ENCODE results near the gene SLC22A5.
A peak's percentile ranks its signal among the peaks of the same experiment; 100 is the strongest.
"Not testable (repeated sequence)": the region's sequence is repeated elsewhere in the genome, so short reads cannot be mapped to it uniquely, and the experiment has no call there.

The SLC22A5 gene

DNA sequence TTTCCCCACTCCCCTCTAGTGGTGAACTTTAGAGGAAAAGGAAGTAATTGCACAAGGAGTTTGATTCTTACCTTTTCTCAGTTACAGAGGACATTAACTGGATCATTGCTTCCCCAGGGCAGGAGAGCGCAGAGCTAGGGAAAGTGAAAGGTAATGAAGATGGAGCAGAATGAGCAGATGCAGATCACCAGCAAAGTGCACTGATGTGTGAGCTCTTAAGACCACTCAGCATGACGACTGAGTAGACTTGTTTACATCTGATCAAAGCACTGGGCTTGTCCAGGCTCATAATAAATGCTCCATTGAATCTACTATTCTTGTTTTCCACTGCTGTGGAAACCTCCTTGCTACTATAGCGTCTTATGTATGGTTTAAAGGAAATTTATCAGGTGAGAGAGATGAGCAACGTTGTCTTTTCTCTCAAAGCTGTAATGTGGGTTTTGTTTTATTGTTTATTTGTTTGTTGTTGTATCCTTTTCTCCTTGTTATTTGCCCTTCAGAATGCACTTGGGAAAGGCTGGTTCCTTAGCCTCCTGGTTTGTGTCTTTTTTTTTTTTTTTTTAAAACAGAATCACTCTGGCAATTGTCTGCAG, 25.3 kb downstream of the SLC22A5 start:
- Histone ChIP-seq H3K4me3 (replicated peaks; ENCODE audit: low read depth, low read length) (no peak overlapping the region), H3K27me3 (replicated peaks; ENCODE audit: control insufficient read depth, insufficient read depth, low read length) (no peaks in the 10 kb centered on the region), H3K36me3 (ENCODE audit: control insufficient read depth, insufficient read depth, low read length) (no peaks in the 10 kb centered on the region)
- no peak for DNase-seq (ENCODE audit: extremely low read depth, insufficient read length)
- TF ChIP-seq, protein P1, sequence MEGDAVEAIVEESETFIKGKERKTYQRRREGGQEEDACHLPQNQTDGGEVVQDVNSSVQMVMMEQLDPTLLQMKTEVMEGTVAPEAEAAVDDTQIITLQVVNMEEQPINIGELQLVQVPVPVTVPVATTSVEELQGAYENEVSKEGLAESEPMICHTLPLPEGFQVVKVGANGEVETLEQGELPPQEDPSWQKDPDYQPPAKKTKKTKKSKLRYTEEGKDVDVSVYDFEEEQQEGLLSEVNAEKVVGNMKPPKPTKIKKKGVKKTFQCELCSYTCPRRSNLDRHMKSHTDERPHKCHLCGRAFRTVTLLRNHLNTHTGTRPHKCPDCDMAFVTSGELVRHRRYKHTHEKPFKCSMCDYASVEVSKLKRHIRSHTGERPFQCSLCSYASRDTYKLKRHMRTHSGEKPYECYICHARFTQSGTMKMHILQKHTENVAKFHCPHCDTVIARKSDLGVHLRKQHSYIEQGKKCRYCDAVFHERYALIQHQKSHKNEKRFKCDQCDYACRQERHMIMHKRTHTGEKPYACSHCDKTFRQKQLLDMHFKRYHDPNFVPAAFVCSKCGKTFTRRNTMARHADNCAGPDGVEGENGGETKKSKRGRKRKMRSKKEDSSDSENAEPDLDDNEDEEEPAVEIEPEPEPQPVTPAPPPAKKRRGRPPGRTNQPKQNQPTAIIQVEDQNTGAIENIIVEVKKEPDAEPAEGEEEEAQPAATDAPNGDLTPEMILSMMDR (IDR thresholded peaks at IDR 0.05; ENCODE audit: insufficient read depth, low read length, poor library complexity, severe bottlenecking) = peak; percentile 23

DNA sequence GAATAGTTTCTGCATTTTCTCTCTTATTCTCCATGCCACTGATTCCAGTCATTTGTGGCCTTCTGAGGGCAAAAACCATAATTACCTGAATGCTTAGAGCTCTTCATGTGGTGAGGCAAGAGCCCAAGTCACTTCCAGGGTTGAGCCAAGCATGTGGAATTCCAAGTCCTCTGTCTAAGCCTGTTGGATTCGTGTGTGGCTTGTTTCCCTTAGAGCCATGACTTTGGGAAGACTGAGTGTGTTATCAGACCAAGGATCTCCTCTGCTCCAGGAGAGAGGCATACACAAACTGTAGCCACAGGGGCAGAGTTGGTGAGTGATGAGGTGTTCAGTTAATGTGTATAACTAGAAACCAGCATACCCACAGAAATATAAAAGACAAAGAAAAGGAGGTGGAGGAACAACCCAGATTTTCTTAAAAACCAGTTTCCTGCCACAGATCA, 27.1 kb downstream of the SLC22A5 start:
- DNase-seq (ENCODE audit: extremely low read depth, insufficient read length) = no peak
- TF ChIP-seq, protein P1 (IDR thresholded peaks at IDR 0.05; ENCODE audit: insufficient read depth, low read length, poor library complexity, severe bottlenecking) = no peak
- H3K4me3 ChIP-seq (replicated peaks; ENCODE audit: low read depth, low read length) = no peak overlapping the region

DNA sequence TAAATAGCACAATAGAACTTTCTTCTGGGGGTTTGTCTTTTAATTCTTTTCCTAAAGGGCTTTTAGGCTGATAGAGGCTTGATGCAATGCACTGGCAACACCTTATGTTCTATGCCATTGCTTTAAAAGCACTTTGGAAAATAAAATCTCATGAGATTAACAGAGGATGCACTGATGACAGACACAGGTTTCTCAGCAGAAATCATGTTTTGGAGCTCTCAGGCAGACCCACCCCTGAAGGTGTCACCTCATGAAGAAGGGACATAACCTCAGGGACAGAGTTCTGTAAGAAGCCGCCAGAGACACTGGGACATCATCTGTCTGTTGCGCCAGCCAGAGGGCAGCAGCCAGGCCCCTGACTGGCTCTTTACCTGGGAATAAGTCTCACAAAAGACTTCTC, 27.7 kb downstream of the SLC22A5 start:
- TF ChIP-seq, protein P1 (IDR thresholded peaks at IDR 0.05; ENCODE audit: insufficient read depth, low read length, poor library complexity, severe bottlenecking) = no peak
- no peak for DNase-seq (ENCODE audit: extremely low read depth, insufficient read length)
- H3K36me3 ChIP-seq (ENCODE audit: control insufficient read depth, insufficient read depth, low read length) = no peaks in the 10 kb centered on the region
- H3K27me3 ChIP-seq (replicated peaks; ENCODE audit: control insufficient read depth, insufficient read depth, low read length) = no peaks in the 10 kb centered on the region
- no peak overlapping the region for H3K4me3 ChIP-seq (replicated peaks; ENCODE audit: low read depth, low read length)

More for the DNA sequence above, 27.1 kb downstream of the SLC22A5 start:
- Histone ChIP-seq H3K36me3 (ENCODE audit: control insufficient read depth, insufficient read depth, low read length) (no peaks in the 10 kb centered on the region), H3K27me3 (replicated peaks; ENCODE audit: control insufficient read depth, insufficient read depth, low read length) (no peaks in the 10 kb centered on the region)

DNA sequence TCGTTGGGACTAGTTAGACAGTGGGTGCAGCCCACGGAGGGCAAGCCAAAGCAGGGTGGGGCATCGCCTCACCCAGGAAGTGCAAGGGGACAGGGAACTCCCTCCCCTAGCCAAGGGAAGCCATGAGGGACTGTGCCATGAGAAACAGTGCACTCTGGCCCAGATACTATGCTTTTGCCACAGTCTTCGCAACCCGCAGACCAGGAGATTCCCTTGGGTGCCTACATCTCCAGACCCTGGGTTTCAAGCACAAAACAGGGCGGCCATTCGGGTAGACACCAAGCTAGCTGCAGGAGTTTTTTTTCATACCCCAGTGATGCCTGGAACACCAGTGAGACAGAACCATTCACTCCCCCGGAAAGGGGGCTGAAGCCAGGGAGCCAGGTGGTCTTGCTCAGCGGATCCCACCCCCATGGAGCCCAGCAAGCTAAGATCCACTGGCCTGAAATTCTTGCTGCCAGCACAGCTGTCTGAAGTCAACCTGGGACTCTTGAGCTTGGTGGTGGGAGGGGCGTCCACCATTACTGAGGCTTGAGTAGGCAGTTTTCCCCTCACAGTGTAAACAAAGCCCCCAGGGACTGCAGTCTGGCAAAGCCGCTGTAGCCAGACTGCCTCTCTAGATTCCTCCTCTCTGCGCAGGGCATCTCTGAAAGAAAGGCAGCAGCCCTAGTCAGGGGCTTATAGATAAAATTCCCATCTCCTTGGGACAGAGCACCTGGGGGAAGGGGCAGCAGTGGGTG, 28.6 kb downstream of the SLC22A5 start:
- DNase-seq (ENCODE audit: extremely low read depth, insufficient read length); H3K36me3 ChIP-seq (ENCODE audit: control insufficient read depth, insufficient read depth, low read length); H3K27me3 ChIP-seq (replicated peaks; ENCODE audit: control insufficient read depth, insufficient read depth, low read length); H3K4me3 ChIP-seq (replicated peaks; ENCODE audit: low read depth, low read length): not testable (repeated sequence)

DNA sequence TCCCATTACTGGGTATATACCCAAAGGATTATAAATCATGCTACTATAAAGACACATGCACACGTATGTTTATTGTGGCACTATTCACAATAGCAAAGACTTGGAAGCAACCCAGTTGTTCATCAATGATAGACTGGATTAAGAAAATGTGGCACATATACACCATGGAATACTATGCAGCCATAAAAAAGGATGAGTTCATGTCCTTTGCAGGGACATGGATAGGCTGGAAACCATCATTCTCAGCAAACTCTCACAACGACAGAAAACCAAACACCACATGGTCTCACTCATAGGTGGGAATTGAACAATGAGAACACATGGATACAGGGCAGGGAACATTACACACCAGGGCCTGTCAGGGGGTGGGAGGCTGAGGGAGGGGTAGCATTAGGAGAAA, 34.5 kb downstream of the SLC22A5 start:
- not testable (repeated sequence) for H3K4me3 ChIP-seq (replicated peaks; ENCODE audit: low read depth, low read length); H3K36me3 ChIP-seq (ENCODE audit: control insufficient read depth, insufficient read depth, low read length); H3K27me3 ChIP-seq (replicated peaks; ENCODE audit: control insufficient read depth, insufficient read depth, low read length); DNase-seq (ENCODE audit: extremely low read depth, insufficient read length)

DNA sequence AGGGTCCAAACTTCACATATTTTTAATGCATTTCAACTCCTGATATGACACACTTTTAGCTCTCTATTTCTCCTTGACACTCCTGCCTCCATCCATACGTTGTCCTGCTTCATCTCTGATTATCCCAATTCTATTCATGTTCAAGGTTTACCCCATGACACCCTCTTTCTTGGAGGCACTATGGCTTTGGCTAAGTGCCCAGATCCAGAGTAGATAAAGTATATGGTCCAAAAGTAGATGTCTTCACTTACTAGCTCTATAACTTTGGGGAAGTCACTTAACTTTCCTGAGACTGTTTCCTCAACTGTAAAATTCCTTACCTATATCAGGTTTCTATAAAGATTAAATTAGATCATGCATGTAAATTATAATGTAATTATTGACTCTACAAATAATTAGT, 36.1 kb downstream of the SLC22A5 start:
- no peak for DNase-seq (ENCODE audit: extremely low read depth, insufficient read length)
- no peak overlapping the region for H3K4me3 ChIP-seq (replicated peaks; ENCODE audit: low read depth, low read length)
- no peaks in the 10 kb centered on the region for H3K27me3 ChIP-seq (replicated peaks; ENCODE audit: control insufficient read depth, insufficient read depth, low read length)
- TF ChIP-seq, protein P1 (IDR thresholded peaks at IDR 0.05; ENCODE audit: insufficient read depth, low read length, poor library complexity, severe bottlenecking) = no peak
- no peaks in the 10 kb centered on the region for H3K36me3 ChIP-seq (ENCODE audit: control insufficient read depth, insufficient read depth, low read length)
